ENCODE data around the gene GADL1.

The GADL1 gene

DNA sequence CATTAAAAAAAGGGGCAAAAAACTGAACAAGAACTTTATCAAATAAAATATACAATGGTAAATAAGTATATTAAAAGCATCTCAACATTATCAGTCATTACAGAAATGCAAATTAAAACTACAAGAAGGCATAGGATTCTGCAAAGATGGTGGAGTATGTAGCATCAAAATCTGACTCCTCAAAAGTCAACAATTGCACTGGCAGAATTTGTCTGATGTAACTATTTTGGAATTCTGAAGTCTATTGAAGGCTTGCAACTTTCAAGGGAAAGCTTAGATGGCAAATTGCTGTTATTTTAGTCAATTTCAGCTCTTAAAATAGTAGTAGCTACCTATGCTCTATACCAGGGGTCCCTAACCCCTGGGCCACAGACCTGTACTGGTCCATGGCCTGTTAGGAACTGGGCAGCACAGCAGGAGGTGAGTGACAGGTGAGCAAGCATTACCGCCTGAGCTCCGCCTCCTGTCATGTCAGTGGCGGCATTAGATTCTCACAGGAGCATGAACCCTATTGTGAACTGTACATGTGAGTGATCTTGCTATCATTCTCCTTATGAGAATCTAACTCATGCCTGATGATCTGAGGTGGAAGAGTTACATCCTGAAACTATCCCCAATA, 180.5 kb downstream of the GADL1 start:
- DNase-seq: no peak

DNA sequence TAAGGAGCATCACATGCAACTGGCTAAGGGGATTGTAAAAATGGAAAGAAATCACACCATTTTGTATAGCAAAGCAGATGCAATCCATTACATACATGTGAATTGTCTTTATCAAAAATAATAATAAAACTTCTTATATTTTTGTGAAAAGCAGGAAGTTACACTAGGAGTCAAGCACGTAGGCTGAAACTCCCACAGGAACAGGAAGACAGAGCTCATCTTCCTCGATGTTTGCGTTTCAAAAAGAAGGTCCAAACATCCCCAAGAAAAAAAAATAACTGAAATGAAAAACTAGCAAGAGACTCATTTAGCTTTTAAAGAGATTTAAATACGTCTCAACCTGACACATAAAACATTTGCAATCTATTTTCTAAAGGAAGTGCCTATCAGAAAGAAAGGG, 181.5 kb downstream of the GADL1 start:
- no peak for DNase-seq

DNA sequence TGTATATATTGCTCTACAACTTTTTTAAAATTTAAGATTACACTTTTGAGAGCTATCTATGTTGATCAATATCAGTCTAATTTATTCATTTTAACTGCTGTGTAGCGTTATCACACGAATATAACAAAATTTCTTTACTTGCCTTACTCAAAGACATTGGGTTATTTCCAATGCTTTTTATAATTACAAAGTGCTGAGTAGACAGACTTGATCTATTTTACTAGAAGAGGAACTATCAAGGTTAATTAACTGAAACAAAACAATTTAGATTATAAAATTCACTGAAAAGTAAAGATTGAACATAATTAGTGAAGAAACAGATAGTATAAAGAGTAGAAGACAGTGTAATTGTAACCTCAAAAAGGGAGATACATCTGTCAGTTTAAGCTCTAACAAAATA, 182.6 kb downstream of the GADL1 start:
- no peak for DNase-seq

DNA sequence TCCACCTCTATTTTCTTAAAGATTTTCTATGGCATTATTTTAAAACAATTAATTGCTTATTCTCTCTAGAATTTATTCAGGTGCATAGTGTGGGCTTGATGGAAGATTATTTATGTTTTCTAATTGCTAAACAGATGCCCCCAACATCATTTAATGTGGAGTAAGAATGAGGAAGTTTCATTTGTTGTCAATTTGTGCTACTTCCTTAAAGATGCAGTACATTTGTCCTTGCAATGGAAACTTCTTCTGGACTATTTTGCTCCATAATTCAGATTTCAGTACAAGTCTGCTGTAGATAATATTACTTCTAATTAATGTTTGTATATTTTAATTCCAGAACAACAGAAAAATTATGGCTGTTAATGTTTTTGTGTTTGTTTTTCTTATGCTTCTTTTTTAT, 183.3 kb downstream of the GADL1 start:
- DNase-seq: no peak

DNA sequence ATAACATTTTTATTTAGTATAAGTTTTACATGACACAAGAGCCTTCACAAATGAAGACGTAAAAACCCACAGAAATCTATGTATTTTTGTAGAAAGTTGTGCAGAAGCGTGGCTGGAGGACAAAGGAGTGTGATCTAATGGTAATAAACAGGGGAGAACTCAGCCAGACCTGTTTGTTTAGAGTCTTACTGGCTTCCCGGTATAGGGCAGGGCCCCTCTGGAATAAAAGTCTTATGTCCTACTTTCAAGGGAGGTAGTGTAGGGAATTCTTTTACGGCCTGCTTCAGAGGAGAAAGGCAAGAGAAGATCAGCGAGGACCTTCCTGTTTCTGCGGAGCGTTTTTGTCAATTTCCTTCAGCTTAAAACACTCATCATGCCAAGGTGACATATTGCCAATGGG, 184.4 kb downstream of the GADL1 start:
- DNase-seq: no peak

DNA sequence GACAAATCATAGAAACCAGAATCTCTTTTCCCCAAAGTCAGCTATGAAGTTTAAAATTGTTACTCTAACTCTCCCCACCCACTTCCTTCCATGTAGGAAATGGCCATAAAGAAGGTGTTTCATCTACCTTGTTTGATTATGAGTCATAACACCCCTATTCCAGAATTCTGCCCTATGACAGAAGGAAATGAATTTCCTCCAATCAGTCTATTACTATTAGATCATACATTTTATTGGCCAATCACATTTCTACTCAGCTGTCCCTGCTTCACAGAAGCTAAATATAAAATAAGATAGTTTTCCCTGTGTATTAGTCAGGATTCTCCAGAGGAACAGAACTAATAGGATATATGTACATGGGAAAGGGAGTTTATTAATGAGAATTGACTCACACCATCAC, 186.0 kb downstream of the GADL1 start:
- no peak for DNase-seq

DNA sequence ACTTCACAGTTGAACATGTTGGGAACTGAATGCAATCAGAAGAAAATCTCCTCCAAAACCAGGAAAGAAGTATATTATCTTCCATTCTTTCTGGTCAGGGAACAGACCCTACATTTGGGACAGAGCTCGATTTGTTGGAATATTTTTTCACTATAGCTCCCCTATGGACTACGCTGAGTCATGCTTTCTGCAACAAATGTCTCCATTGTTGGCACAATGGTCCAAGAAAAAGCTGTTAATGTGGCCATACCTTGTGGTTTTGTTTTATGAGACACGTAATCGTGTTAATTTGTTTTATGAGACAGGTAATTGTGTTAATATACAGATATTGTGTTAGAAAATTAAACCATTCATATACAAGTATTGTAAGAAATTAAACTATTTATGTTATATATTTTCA, 186.6 kb downstream of the GADL1 start:
- DNase-seq: no peak

DNA sequence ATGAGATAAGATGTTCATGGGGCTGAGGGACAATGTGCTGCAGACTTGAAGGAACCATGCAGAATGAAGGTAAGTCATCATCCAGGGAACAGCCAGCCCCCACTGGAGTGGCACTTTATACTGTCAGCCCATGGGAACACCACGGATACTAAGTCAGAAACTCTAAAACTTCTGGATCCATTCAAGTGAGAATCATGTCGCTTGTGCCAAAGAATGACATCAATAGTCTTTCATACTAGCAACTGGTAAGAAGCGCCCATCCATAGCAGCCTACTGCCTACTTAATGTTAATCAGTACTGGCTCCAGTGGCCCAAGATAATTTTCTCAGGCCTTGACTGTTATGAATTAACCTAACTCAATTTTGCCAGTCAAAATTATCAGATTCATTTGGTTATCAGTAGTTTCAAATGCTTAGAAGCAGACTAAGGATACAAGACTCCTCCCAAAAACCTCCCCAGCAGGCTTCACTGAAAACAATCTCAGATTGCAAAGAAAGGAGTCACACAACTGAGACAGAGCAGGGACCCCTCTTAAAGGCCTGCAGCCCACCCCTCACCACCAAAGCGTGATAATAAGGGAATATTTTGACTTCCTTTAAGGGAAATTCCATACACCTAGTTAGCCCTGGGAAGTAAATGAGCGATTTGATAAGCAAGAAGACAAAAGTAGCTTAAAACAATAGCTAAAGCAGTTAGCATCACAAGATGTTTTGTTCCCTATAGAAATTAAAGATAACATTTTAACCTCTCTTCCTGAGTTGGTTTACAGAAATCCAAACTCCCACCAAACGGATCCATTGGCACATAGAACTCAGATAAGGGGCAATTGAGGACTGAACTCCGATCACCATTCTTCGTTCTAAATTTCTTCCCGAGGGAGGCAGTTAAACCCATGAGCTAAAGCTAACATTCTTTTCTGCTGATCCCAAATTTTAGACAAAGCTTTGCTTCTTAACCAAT, 189.2 kb downstream of the GADL1 start:
- DNase-seq: no peak

DNA sequence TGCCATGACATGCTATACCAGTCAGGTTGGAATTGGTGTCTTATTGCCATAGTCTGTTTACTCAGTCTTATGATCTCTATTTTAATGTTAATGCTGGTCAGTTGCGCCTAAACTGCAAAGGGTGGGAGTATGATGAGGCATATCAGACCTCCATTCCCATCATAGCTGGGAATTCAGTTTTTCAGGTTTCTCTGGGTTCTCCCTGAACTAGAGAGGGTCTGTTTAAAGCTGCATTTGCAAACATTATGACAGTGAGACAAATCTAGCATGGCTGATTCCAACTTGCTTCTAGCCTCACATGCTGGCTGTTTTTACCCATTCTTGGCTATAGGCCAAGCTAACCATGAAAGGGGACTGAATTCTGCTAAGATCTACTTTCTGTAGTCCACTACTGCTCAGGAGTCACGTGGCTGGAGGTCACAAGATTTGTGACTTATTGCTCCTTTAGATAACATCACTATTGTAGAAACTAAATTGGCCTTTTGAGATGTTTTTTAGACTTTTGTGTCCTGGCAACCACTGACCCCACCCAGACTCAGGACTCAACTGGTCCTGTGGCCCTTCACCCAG, 191.5 kb downstream of the GADL1 start:
- DNase-seq: no peak

DNA sequence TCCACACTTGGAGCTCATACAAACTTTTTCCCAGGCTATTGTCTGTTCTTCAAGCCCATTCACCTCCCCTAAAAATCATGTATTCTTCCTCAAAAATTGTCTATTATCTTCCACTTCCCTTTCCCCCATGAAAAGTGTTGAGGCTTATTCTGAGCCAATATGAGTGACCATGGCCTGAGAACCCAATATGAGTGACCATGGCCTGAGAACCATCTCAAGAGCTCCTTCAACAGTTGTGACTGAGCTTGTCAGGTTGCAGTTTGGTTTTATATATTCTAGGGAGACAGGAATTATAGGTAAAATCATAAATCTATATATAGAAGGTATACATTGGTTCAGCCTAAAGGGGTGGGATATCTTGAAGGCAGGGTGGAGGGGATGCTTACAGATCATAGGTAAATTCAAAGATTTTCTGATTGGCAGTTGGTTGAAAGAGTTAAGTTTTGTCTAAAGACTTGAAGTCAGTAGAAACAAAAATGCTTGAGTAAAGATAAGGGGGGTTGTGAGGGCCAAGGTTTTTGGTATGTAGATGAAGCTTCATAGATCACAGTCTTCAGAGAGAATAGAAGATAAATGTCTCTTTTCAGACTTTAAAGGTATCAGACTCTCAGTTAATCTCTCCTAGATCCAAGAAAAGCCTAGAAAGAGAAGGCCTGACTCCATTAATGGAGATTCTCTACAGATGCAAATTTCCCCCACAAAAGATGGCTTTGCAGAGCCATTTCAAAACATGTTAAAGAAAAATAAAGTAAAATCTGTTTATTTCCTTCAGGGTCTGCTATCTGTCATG, 192.2 kb downstream of the GADL1 start:
- no peak for DNase-seq

DNA sequence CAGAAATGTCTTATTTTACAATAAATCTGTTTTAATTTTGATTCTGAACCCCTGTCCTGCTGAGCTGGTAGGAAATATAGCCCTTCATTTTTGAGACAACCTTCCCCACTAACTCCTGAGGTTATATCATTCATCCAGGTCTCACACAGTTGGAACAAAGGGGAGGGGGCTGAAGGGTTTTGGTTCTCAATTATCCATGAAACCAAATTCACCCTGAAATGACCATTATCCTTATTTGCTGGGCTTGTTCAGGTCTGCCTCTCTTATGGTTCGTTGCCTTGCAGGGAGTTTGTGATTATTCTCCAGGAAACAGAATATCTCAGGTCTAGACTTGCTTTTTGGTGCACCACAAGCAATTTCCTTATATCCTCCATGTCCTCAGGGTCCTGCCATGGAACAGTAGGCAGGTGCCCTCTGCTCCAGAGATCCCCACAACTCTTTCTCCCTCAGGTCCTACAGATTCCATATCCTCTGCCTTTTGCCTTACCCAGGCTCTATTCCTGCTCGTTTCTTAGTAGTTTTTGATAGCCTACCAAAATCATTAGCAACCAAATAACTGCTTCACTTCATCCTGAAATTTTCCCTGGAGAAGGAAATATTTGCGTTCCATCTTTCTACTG, 193.6 kb downstream of the GADL1 start:
- no peak for DNase-seq

DNA sequence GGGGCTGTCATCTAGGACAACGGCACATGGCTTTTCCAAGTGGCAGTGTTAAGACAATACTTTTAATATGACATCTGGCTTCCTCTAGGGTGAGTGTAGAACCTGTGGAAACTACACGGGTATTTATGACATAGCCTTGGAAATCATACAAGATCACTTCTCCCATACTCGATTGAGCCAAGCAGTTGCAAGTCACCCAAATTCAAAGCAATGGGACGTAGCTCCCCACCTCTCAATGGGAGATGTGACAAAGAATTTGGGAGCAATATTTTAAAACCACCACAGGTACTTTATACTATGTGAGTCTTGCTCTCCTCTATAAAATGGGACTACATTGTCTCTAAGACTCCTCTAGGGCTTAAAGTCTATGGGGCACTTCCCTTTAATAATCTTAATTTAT, 194.5 kb downstream of the GADL1 start:
- no peak for DNase-seq

DNA sequence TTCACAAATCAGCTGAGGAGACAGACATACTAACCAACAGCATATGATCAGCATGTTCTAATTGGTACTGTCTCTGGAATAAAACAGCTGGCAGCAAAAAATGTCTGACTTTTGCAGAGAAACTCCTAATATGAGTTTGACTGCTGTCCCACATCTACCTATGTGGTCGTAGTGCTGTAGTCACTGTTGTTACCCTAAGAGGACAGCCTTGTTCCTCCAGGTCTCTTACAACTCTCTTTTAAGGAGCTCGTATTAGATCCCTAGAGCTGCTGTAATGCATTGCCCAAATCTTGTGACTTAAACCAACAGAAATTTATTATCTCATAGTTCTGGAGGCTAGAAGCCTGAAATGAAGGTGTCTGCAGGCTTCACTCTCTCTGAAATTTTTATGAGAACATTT, 195.9 kb downstream of the GADL1 start:
- DNase-seq: no peak

DNA sequence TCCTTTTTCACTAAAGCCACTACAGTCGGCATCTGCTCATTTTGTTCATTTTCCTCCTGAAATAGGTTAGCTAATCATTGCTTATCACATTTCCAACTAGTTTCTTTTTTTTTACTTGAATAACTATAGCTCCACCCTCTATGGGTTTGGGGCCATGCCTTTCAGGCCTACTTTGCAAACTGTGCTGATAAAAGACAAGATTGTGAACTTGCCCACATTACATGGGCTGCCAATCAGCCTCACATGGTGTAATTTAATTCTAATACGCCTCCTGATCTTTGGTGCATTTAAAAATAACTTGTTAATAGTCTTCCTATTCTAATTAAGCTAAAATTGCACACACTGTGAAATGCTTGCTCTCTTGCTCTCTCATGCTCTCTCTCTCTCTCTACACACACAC, 197.6 kb downstream of the GADL1 start:
- DNase-seq: no peak

DNA sequence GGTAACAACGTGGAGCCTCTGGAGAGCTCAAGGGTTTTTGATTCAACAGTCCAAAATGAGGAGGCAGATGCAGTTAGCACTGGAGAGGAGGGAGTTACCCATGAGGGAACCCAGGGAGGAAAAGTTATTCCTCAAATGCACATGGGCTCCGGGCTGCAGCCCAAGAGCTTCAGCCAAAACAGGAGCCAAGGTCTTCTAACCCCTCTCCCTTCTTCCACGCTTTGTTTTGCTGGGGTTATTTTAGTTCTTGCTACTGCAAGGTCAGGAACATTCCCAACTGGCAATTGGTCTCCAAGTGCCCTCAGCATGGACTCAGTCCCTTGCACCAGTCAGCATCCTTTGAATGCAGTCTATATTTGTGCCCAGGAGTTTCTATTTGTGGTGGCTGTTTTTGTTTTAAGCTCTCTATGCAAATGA, 198.1 kb downstream of the GADL1 start:
- no peak for DNase-seq

DNA sequence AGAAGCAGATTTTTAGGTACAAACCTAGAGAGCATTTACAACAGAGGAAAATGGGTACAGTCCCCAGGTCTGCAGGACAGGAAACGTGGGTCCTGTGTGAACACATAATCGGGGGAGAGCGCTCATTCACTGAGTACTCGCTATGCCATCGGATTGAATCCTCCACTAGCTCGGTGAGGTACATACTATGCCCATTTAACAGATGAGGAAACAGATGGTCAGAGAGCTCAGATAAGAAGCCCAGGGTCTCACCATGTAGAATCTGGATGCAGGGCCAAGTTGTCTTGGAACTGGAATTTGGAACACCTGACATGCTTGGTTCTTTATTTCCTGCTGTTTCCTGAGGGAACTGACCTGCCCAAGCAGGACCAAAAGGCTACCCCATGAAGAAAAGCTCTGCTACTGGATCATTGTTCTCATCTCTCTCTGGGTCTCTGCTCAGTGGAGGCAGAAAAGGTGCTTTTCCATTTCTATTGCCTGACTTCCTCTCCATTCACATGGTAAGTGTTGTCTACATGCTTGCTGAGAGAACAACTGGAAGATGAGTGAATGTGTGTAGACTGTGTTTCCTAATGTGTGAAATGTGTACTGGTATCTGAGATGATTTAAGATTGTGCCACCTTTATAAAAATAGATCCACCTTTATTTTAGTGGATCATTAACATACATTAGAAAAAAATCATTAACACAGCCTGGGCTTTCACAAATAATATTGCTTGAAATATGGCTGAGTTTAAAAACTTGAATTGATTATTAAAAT, 199.0 kb downstream of the GADL1 start:
- DNase-seq: no peak

DNA sequence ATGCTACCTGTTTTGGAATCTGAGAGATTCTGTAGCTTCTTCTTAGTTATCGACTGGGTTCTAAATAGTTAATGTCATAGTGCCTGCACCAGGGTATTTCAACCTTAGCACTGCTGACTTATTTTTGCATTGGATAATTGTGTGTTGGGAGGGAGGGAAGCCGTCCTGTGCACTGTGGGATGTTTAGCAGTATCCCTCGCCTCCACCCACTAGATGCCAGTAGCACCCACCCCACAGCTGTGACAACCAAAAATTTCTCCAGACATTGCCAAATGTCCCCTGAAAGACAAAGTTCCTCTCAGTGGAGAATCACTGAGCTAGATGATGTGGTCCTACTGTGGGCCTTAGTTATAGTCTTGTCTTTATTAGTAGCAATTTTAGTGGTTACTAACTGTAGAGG, 199.8 kb downstream of the GADL1 start:
- DNase-seq: no peak

DNA sequence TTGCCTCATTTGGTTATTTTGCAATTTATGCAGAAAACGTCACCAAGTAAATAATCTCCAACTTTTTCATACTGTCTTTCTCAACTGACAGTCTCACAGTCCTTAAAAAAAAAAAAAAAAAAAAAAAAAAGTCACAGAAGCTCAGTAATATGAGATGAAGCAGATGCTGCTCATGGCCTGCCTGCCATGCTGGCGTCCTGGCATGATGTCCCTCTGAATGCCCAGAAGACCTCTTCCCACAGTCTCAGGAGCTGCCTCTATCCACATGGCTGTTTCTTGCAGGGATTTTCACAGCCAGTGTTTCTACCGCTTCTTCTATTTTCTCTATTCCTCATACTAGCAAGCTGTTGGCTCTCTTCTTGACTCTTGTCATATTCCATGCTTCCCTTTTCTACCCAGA, 200.3 kb downstream of the GADL1 start:
- no peak for DNase-seq

DNA sequence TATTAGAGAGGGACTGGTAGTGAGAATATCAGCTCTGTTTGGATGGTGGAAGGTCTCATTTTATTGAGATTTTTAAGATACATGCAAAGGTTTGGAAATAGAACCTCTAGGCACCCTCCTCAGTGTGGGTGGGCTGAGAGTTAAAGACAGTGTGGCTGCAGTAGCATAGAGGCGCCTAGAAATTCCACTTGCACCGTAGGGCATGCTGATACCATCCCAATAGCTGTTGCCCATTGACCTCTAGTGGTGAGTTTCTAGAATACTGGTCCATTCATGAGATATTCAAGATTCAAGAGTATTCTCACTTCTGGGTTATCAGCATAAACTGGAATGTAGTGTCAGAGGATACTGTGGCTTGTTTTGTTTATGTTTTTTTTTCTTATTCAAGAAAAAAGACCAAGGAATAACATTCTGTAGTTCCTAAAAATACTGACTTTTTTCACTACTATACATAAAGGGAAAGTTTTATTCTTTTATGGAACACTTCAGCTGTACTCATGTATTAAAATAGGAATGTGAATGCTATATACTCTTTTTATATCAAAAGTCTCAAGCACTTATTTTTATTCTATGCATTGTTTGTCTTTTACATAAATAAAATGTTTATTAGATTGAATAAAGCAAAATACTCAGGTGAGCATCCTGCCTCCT, 200.9 kb downstream of the GADL1 start:
- peak; percentile 43 for DNase-seq

DNA sequence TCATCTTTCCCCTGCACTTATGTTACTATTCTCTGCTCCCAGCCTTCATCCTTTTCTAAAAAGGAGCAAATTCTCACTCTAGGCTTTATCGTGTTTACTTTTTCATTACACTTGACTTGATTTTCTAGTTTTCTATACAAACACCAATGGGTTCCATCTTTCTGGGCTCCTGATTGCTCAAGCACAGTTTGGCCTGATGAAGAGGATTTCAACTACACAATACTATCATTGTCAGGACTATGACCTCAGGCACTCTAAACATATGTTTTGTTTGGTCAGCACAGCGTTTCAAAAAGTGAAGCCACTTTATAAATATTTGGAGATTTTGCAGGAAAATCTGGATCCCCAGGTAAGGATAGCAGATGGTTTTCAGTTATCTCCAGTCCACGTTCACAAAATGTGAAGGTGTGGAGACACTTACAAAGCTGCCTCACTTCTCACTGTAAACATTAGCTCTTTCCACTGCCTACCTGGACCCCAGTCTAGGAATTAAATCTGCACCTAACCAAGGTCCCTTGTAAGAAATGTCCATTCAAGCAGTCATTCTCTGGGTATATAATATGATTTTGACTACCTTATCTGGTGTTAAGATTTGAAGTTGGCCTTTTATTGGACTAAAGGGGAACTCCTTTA, 201.8 kb downstream of the GADL1 start:
- DNase-seq: no peak

DNA sequence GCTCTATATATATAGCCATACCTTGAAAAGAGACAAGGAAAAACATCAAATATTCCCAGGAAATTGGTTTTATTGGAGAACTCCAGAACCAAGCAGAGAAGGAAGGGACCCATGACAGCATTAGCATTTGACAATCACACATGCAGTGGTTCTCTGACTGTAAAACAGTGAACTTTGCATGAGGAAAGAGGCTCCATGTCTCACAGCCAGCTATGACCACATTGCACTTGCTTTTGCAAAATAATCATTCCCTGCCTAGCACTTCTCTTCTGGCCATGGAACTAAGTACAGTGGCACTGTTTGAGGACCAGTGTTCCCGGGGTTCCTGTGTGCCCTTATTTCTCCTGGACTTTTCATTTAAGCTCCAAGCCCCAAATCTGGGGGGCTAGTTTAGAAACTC, 202.5 kb downstream of the GADL1 start:
- DNase-seq: no peak
